Endothelial cell of umbilical vein (primary cell): ENCODE measurements around the gene EVC. TPM values are rescaled to one million over a fixed set of nuclear protein-coding genes. Genes with fewer than 3 reads are reported as not detected.

Experiments
- BruUV-seq: library from RNA; stranded (reverse); fragments of 400-500 nt; replicated peaks from 2 replicates; lab custom pipeline; 2021; lab: Mats Ljungman, UMichigan
- CTCF ChIA-PET: fragments of 300-600, 350-600 bp; sonication (Branson Sonifier 250); formaldehyde crosslinking; loops from one replicate; lab custom pipeline; 2021; ENCODE audit warnings: antibody characterized with exemption, inconsistent platforms; lab: Charles Lee
- POLR2A ChIA-PET: fragments of 300-600, 350-600 bp; sonication (Branson Sonifier 250); formaldehyde crosslinking; loops from one replicate; lab custom pipeline; 2021; ENCODE audit warnings: antibody characterized with exemption, inconsistent platforms; lab: Charles Lee
- DNase-seq: peaks from one replicate; pipeline ENCODE4 v3.0.0-alpha.2; 2011; ENCODE audit warnings: low read depth, low spot score
- FAIRE-seq: peaks from 2 replicates; lab custom pipeline; 2011; peaks lifted over from hg19 to GRCh38; lab: Jason Lieb, UNC
- H2AFZ ChIP-seq: 2 replicates; pipeline ENCODE4 v1.6.0; 2012; ENCODE audit warnings: low read depth, low read length, control low read depth, inconsistent platforms
- H3K27ac ChIP-seq: 2 replicates; pipeline ENCODE4 v1.5.1; 2011; ENCODE audit warnings: low read depth, mild to moderate bottlenecking, control low read depth, low read length, moderate library complexity; ENCODE audit not compliant: insufficient read depth
- H3K27me3 ChIP-seq, 2 experiments: 2 replicates each; pipeline versions ENCODE4 v1.6.0 to v1.6.1; 2011; ENCODE audit warnings: low read length in 2 of 2, mixed read lengths in 1 of 2; ENCODE audit not compliant: control insufficient read depth in 2 of 2, insufficient read depth in 2 of 2
- H3K36me3 ChIP-seq, 2 experiments: 2 replicates in 1 of 2; 3 replicates in 1 of 2; pipeline ENCODE4 v1.5.1; 2011; ENCODE audit warnings: low read length in 2 of 2, mild to moderate bottlenecking in 1 of 2, moderate library complexity in 1 of 2; ENCODE audit not compliant: control insufficient read depth in 2 of 2, insufficient read depth in 2 of 2; ENCODE audit errors: extremely low read depth in 1 of 2
- H3K4me1 ChIP-seq: 3 replicates; pipeline ENCODE4 v1.5.1; 2011; ENCODE audit warnings: mild to moderate bottlenecking, low read length; ENCODE audit not compliant: control insufficient read depth, insufficient read depth; ENCODE audit errors: extremely low read depth
- H3K4me2 ChIP-seq: 2 replicates; pipeline ENCODE4 v1.6.1; 2011; ENCODE audit warnings: low read length, control low read depth, mixed read lengths; ENCODE audit not compliant: insufficient read depth
- H3K4me3 ChIP-seq, 3 experiments: fragments of 200-600 bp in 1 of 3; sonication (generic), shearing (Covaris generic) in 1 of 3; replicated peaks in 1 of 3; 2 replicates each; pipeline ENCODE4 v1.5.1; 2011 to 2016; ENCODE audit warnings: control low read depth in 3 of 3, low read length in 3 of 3, mild to moderate bottlenecking in 2 of 3, inconsistent platforms in 1 of 3, low read depth in 1 of 3, moderate library complexity in 1 of 3; ENCODE audit not compliant: insufficient read depth in 1 of 3
- H3K79me2 ChIP-seq: 2 replicates; pipeline ENCODE4 v1.6.0; 2012; ENCODE audit warnings: low read length, inconsistent platforms; ENCODE audit not compliant: control insufficient read depth, insufficient read depth
- H3K9ac ChIP-seq: replicated peaks from 2 replicates; pipeline ENCODE3; 2011; ENCODE audit warnings: low read length, control low read depth; ENCODE audit not compliant: insufficient read depth; ENCODE audit errors: extremely low read depth
- H3K9me1 ChIP-seq: replicated peaks from 3 replicates; pipeline ENCODE4 v1.6.0; 2011; ENCODE audit warnings: mild to moderate bottlenecking, low read length; ENCODE audit not compliant: control insufficient read depth, insufficient read depth; ENCODE audit errors: extremely low read depth
- H3K9me3 ChIP-seq: replicated peaks from 2 replicates; pipeline ENCODE4 v1.5.1; 2012; ENCODE audit warnings: low read length, inconsistent platforms; ENCODE audit not compliant: control insufficient read depth, insufficient read depth
- H4K20me1 ChIP-seq: replicated peaks from 2 replicates; pipeline ENCODE3; 2011; ENCODE audit warnings: mild to moderate bottlenecking, low read length; ENCODE audit not compliant: control insufficient read depth, insufficient read depth; ENCODE audit errors: extremely low read depth
- EZH2 ChIP-seq: IDR thresholded peaks from 2 replicates; pipeline ENCODE4 v1.6.1; 2012; ENCODE audit warnings: borderline replicate concordance, low read depth, mild to moderate bottlenecking, moderate library complexity, low read length, inconsistent platforms; ENCODE audit not compliant: severe bottlenecking
- FOS ChIP-seq: IDR thresholded peaks from 2 replicates; pipeline ENCODE4 v1.6.1; 2011; ENCODE audit warnings: mild to moderate bottlenecking, low read length, moderate library complexity, borderline replicate concordance; ENCODE audit not compliant: insufficient read depth
- GATA2 ChIP-seq: IDR thresholded peaks from 2 replicates; pipeline ENCODE4 v1.7.0; 2011; ENCODE audit warnings: low read depth, mild to moderate bottlenecking, moderate library complexity, mixed read lengths, low read length; ENCODE audit not compliant: insufficient read length, insufficient read depth
- JUN ChIP-seq: IDR thresholded peaks from 2 replicates; pipeline ENCODE4 v1.6.1; 2011; ENCODE audit warnings: borderline replicate concordance, low read depth; ENCODE audit not compliant: insufficient read length, insufficient read depth
- MYC ChIP-seq: IDR thresholded peaks from one replicate; pipeline ENCODE4 v1.6.1; 2011; ENCODE audit warnings: mild to moderate bottlenecking, low read depth, low read length
- POLR2A ChIP-seq: IDR thresholded peaks from 2 replicates; pipeline ENCODE4 v1.6.1; 2012; ENCODE audit warnings: low read depth, mild to moderate bottlenecking, control low read depth, low read length
- POLR2AphosphoS5 ChIP-seq: IDR thresholded peaks from 2 replicates; pipeline ENCODE4 v1.6.1; 2012; ENCODE audit warnings: low read depth, mild to moderate bottlenecking, control low read depth, low read length, moderate library complexity; ENCODE audit not compliant: insufficient read depth
- dilution Hi-C: fragments of 300-500 bp; cut with MboI; formaldehyde crosslinking; loops from one replicate; pipeline ENCODE4 v1.15.0; 2019; ENCODE audit warnings: low sequenced_read_pairs; ENCODE audit not compliant: extremely low pct_ligation_motif_present
- intact Hi-C: fragments of 100-400 bp; cut with micrococcal nuclease; formaldehyde crosslinking; loops from one replicate; pipeline ENCODE4 v1.10.0; 2022
- polyA plus RNA-seq, 4 experiments: library from polyadenylated mRNA; depleted of rRNA in 3 of 4; stranded (reverse) in 3 of 4; unstranded in 1 of 4; fragments of >200 nt; gene quantifications; 2 replicates each; pipeline versions ENCODE4 v1.2.1 to v1.2.3, GENCODE V29; 2011 to 2012; ENCODE audit warnings: missing spikeins in 1 of 4
- total RNA-seq: library from RNA; stranded (reverse); gene quantifications from 2 replicates; pipeline ENCODE4 v1.2.3, GENCODE V29; 2021
- TF ChIP-seq, protein P1 (sequence below): IDR thresholded peaks from 2 replicates; pipeline ENCODE4 v1.6.1; 2011; ENCODE audit not compliant: insufficient read depth, insufficient read length
- TF ChIP-seq, protein P2 (sequence below), 2 donors: IDR thresholded peaks; 1 replicate in 1 of 2; 2 replicates in 1 of 2; pipeline ENCODE4 v1.5.1; 2011; ENCODE audit warnings: low read length in 2 of 2, mild to moderate bottlenecking in 2 of 2, moderate library complexity in 2 of 2, control low read depth in 1 of 2, inconsistent platforms in 1 of 2, low read depth in 1 of 2; ENCODE audit not compliant: insufficient read depth in 1 of 2; ENCODE audit errors: extremely low read depth in 1 of 2

The EVC gene
- total and polyA plus RNA-seq, 2 donors (not counting 3 experiments of a cell fraction or from before 2014, with no cell fraction given) = 6.3 to 31.6 TPM

DNA sequence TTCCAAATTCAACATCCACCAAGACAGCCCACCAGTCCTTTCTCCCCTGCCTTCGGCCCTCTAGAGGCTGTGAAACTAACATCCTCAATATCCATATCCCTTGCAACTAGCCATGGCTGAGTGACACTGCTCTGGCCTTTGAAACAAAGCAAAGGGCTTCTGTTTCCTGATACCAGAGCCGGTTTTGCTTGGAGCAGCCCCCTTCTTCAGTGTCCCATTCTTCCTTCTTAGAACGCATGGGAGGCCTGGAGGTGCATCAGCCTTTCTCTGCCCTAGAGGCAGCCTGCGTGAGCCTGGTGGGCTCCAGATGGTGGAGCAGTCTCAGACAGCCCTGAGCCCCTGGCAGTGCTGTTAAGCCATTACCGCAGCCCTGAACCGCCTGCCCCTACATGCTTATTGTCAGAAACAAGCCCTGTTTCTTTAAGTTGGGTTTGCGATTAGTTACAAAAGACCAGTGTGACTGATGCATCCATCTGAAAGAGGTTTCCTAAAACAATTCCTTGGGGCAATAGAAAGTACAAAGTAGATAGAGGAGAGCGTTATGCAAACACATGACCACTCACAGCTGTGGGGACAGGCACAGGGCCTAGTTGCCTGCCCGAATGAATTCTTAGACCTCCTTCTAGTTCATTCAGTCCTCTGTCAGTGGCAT, 74.1 kb downstream of the EVC start:
- Histone ChIP-seq H3K27me3 (no peaks in the 10 kb centered on the region), H3K4me2 (no peak overlapping the region), H3K4me1 (peaks cover 3% of the 10 kb centered on the region), H3K79me2 (no peaks in the 10 kb centered on the region), H3K9ac (no peak overlapping the region), H3K27ac (no peak overlapping the region), H3K36me3 (peaks cover 5 to 18% of the 10 kb centered on the region in 2 experiments), H3K9me3 (no peaks in the 10 kb centered on the region), H4K20me1 (no peaks in the 10 kb centered on the region), H2AFZ (no peak overlapping the region), H3K9me1 (no peaks in the 10 kb centered on the region), H3K4me3 (no peak overlapping the region)
- DNase-seq (no peak), FAIRE-seq (no peak)
- no peak for TF ChIP-seq EZH2
- TF ChIP-seq, protein P1, sequence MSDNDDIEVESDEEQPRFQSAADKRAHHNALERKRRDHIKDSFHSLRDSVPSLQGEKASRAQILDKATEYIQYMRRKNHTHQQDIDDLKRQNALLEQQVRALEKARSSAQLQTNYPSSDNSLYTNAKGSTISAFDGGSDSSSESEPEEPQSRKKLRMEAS = no peak
- no peak for TF ChIP-seq POLR2AphosphoS5
- TF ChIP-seq GATA2 = no peak
- no peak for TF ChIP-seq FOS
- TF ChIP-seq MYC = no peak
- TF ChIP-seq, protein P2, sequence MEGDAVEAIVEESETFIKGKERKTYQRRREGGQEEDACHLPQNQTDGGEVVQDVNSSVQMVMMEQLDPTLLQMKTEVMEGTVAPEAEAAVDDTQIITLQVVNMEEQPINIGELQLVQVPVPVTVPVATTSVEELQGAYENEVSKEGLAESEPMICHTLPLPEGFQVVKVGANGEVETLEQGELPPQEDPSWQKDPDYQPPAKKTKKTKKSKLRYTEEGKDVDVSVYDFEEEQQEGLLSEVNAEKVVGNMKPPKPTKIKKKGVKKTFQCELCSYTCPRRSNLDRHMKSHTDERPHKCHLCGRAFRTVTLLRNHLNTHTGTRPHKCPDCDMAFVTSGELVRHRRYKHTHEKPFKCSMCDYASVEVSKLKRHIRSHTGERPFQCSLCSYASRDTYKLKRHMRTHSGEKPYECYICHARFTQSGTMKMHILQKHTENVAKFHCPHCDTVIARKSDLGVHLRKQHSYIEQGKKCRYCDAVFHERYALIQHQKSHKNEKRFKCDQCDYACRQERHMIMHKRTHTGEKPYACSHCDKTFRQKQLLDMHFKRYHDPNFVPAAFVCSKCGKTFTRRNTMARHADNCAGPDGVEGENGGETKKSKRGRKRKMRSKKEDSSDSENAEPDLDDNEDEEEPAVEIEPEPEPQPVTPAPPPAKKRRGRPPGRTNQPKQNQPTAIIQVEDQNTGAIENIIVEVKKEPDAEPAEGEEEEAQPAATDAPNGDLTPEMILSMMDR (IDR thresholded peaks at IDR 0.05; ENCODE audit: extremely low read depth in 1 of 2, insufficient read depth in 1 of 2, low read depth in 1 of 2, low read length in 2 of 2) = no peak
- no peak for TF ChIP-seq POLR2A
- TF ChIP-seq JUN = no peak
- dilution Hi-C loops (no loop called here), intact Hi-C loops (no loop called here)
- no TSS peak for BruUV-seq
- ChIA-PET POLR2A (no interaction called here), CTCF (interaction anchor here (0.7 kb wide), 1 partner anchor 75 kb away, joined by 3 read pairs; no protein-coding TSS in a partner anchor)
